Measurements from ENCODE around the gene DNAI1.

Gene DNAI1

DNA sequence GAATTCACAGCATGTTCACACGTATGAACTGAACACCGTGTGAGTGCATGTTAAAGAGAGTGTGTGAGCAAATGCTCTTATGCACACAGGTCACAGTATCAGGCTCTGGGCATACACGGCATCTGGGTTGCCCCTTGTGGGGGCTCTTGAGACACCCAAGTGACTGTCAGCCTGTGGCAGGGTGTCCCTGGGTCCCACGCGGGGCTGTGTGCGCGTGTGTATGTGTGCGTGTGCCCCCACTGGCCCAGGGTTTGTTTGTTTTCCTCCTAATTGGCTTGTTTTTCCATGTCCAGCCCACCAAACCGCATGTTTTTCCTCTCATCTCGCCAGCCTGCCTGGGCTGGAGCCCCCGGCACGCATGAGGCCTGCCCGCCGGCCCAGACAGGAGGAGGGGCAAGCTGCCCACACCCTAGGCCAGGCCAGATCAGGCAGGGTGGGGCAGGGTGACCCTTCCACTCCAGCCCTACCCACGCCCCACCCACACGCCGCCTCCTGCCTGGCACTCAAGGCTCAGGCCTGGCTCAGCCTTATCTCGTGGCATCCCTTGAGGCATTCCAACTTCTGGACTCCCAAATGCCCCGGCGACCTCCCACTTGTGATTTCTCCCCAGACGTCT lies 102.1 kb downstream of the DNAI1 start:
- DNase-seq (ENCODE audit: extremely low read depth, low read depth): no peak
- TF ChIP-seq, protein P1, sequence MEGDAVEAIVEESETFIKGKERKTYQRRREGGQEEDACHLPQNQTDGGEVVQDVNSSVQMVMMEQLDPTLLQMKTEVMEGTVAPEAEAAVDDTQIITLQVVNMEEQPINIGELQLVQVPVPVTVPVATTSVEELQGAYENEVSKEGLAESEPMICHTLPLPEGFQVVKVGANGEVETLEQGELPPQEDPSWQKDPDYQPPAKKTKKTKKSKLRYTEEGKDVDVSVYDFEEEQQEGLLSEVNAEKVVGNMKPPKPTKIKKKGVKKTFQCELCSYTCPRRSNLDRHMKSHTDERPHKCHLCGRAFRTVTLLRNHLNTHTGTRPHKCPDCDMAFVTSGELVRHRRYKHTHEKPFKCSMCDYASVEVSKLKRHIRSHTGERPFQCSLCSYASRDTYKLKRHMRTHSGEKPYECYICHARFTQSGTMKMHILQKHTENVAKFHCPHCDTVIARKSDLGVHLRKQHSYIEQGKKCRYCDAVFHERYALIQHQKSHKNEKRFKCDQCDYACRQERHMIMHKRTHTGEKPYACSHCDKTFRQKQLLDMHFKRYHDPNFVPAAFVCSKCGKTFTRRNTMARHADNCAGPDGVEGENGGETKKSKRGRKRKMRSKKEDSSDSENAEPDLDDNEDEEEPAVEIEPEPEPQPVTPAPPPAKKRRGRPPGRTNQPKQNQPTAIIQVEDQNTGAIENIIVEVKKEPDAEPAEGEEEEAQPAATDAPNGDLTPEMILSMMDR (IDR thresholded peaks at IDR 0.05; ENCODE audit: low read depth, low read length): no peak

DNA sequence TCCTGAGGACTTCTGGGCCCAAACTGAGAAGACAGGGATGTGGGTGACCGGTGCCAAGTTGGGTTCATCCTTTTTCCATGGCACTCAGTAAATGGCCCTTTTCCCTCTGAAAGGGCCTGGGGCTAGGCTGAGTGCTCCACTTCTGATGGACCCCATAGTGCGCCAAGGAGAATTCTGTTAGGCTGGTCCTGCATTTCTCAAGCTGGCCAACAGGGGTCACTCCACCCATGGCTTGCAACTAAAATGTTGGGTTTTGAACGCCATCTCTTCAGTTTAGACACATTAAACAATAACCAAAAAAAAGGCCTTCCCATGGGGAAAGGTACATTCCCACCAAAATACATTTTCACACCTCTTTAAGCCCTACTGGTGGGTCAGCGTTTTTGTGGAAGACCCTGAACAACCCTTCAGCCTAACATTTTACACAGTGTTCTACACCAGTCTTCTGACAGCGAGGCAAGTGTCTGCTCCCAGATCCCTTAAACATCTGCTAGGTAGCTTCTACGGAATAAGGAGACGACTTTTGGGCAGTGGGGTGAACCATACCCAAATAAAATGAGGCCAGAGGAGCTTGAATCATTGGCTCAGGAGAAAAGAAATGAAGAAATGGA lies 103.6 kb downstream of the DNAI1 start:
- DNase-seq (ENCODE audit: extremely low read depth, low read depth): no peak
- TF ChIP-seq, protein P1 (IDR thresholded peaks at IDR 0.05; ENCODE audit: low read depth, low read length): peak; percentile 40

DNA sequence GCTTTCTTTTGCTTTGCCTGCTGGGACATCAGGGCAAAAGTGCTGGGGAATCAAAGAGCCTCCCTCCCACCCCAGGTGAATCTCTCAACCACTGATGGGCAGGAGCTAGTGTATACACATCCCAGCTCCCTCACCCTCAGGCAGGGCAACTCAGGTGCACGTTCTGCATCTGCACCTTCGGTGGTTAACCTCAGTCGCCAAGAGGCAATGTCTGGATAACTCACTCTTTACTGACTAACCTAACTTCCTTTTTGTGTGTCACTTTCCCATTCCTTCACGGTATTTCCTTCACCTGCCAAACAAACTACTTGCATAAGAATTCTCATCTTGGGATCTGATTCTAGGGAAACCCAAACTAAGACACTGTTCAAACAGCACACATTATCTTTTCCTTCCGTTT lies 104.7 kb downstream of the DNAI1 start:
- no peak for DNase-seq (ENCODE audit: extremely low read depth, low read depth)
- TF ChIP-seq, protein P1 (IDR thresholded peaks at IDR 0.05; ENCODE audit: low read depth, low read length): no peak

DNA sequence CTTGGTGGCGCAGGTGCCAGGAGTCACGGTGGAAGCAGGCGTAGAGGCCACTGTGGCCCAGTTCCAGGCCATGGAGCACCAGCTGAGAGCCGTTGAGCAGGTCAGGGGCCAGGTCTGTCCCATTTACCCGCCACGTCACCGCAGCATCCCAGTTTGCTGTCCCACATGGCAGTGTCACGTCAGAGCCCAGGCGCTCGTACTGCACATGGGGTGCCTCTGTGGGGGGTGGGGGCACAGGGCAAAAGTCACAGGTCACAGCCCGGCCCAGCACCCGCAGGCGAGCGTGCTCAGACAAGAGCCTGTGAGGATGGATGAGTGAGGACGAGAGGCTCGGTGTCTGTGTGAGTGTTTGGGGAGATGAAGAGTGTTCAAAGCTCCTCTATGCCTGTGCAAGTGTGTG lies 106.0 kb downstream of the DNAI1 start:
- TF ChIP-seq, protein P1 (IDR thresholded peaks at IDR 0.05; ENCODE audit: low read depth, low read length): no peak
- no peak for DNase-seq (ENCODE audit: extremely low read depth, low read depth)

DNA sequence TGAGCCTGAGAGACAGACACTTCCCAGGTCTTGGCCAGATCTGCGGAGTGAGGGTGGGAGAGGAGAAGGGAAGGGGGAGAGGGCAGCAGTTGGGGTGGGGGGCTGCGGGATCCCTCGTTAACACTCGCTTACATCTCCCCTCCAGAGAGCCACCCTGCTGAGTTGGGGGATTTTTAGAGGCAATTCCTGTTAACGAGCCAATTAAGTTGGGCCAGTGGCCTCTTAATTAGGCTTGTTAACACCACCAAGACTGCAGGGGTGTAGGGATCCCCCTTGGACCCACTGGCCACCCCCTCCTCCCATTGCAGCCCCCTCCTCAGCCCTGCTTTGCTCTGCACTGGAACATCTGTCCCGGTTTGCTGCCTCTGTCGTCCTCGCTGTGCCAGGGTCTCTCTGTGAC lies 107.3 kb downstream of the DNAI1 start:
- TF ChIP-seq, protein P1 (IDR thresholded peaks at IDR 0.05; ENCODE audit: low read depth, low read length): no peak
- no peak for DNase-seq (ENCODE audit: extremely low read depth, low read depth)

DNA sequence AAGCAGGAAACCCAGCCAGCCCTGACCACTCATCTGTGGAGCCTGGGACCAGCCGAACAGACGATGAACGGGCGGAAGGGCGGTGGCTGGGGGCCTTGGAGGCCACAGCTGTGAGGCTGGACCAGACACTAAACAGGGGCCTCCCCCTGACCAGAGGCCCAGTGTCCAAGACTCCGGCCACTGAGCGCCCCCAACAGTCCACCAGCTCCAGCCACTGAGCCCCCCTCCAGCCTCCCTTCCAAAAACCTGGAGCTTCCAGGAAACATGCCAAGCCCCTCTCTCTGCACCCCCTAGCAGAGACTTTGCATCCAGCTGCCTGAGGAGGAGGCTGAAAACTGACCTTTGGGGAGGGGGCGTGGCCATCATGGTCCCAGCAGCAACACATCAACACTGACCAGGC lies 107.7 kb downstream of the DNAI1 start:
- TF ChIP-seq, protein P1 (IDR thresholded peaks at IDR 0.05; ENCODE audit: low read depth, low read length): no peak
- DNase-seq (ENCODE audit: extremely low read depth, low read depth): no peak

DNA sequence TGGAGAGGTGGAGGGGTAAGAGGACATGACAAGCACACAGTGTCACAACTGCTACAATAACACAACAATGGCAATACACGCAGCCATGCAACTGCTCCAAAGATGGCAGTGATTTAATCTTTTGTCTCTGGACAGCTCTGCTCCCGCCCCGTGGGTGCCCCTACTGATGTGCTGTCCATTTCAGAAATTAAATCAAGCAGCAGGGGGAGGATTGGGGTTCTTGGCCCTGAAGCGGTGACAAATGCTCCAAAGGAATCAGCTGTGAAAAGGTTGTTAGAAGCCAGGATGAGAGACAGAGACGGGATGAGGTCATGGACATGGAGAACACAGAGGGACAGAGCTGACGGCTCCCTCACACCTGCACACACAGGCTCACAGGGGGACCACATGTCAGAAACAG lies 108.4 kb downstream of the DNAI1 start:
- TF ChIP-seq, protein P1 (IDR thresholded peaks at IDR 0.05; ENCODE audit: low read depth, low read length): no peak
- no peak for DNase-seq (ENCODE audit: extremely low read depth, low read depth)

All from AG09319 (cell line).